GM18868 (cell line): Measurements from ENCODE around the gene ASB5.

Source experiments
- ATAC-seq: cut with Tn5 transposase; IDR thresholded peaks from one replicate; pipeline ENCODE4 v1.9.1; 2021; ENCODE audit warnings: mild to moderate bottlenecking, moderate library complexity; ENCODE audit not compliant: unreplicated experiment

The ASB5 gene

DNA sequence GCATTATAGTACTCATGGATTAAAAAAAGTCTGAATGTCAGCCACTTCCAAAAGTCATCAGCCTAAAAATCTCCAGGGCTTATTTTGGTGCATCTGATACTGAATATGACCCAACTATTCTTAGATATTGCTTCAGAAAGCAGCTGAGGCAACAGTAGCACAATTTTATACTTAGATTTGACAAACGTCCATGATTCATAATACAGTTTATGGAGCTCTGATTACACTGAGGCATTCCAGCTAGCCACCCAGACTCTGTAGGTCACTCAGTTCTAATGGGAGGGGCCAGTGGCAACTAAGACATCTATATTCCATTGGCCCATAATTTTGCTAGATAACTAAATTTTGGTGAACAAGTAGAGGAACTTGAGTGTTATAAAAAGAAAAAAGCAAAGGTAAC, 84.0 kb downstream of the ASB5 start:
- no peak for ATAC-seq
